Liver (tissue), 9 donors: ENCODE measurements around the gene MVP. TPM values are rescaled to one million over a fixed set of nuclear protein-coding genes. Genes with fewer than 3 reads are reported as not detected.

Experiments
- DNase-seq: peaks from one replicate; pipeline ENCODE4 v3.0.0-alpha.2; 2017; ENCODE audit warnings: low spot score
- H3K27ac ChIP-seq, 2 donors: one replicate each; pipeline ENCODE4 v1.7.0; 2013; ENCODE audit warnings: inconsistent platforms in 2 of 2, low read length in 2 of 2, control low read depth in 1 of 2, low read depth in 1 of 2, mild to moderate bottlenecking in 1 of 2
- H3K27me3 ChIP-seq, 4 donors: one replicate each; pipeline versions ENCODE4 v1.6.1 to v1.7.0; 2013; ENCODE audit warnings: low read length in 3 of 4, inconsistent platforms in 1 of 4, mild to moderate bottlenecking in 1 of 4, moderate library complexity in 1 of 4; ENCODE audit not compliant: control insufficient read depth in 4 of 4, insufficient read depth in 4 of 4
- H3K36me3 ChIP-seq, 4 donors: one replicate each; pipeline versions ENCODE4 v1.6.1 to v1.7.0; 2013; ENCODE audit warnings: low read length in 3 of 4, mild to moderate bottlenecking in 3 of 4, low read depth in 1 of 4, moderate library complexity in 1 of 4; ENCODE audit not compliant: control insufficient read depth in 4 of 4, insufficient read depth in 3 of 4
- H3K4me1 ChIP-seq, 4 donors: one replicate each; pipeline versions ENCODE4 v1.6.1 to v1.7.0; 2013; ENCODE audit warnings: low read length in 3 of 4, mild to moderate bottlenecking in 3 of 4, moderate library complexity in 1 of 4; ENCODE audit not compliant: control insufficient read depth in 4 of 4, insufficient read depth in 4 of 4
- H3K4me3 ChIP-seq, 3 donors: one replicate each; pipeline versions ENCODE4 v1.6.1 to v1.7.0; 2013; ENCODE audit warnings: low read length in 3 of 3, control low read depth in 1 of 3, low read depth in 1 of 3, mild to moderate bottlenecking in 1 of 3
- H3K9ac ChIP-seq, 2 donors: one replicate each; pipeline ENCODE4 v1.7.0; 2013; ENCODE audit warnings: low read length in 2 of 2, mild to moderate bottlenecking in 2 of 2, moderate library complexity in 2 of 2, control low read depth in 1 of 2, low read depth in 1 of 2
- H3K9me3 ChIP-seq, 4 donors: one replicate each; pipeline versions ENCODE4 v1.6.1 to v1.7.0; 2013; ENCODE audit warnings: low read length in 3 of 4; ENCODE audit not compliant: control insufficient read depth in 4 of 4
- EGR1 ChIP-seq, 2 donors: IDR thresholded peaks; 2 replicates each; pipeline ENCODE4 v1.6.1; 2016 to 2018; ENCODE audit warnings: antibody characterized with exemption in 2 of 2, low read depth in 2 of 2
- HNF4A ChIP-seq, 2 donors: conservative IDR thresholded peaks; 2 replicates each; pipeline ENCODE4 v1.6.1; 2016; ENCODE audit warnings: antibody characterized with exemption in 2 of 2, mild to moderate bottlenecking in 2 of 2
- HNF4G ChIP-seq: IDR thresholded peaks from 2 replicates; pipeline ENCODE4 v1.6.1; 2016; ENCODE audit warnings: antibody characterized with exemption
- NR2F2 ChIP-seq: IDR thresholded peaks from 2 replicates; pipeline ENCODE4 v1.6.1; 2016; ENCODE audit warnings: antibody characterized with exemption
- RXRA ChIP-seq, 2 donors: IDR thresholded peaks; 2 replicates each; pipeline ENCODE4 v1.6.1; 2017 to 2018; ENCODE audit warnings: antibody characterized with exemption in 2 of 2, mild to moderate bottlenecking in 1 of 2
- SP1 ChIP-seq: IDR thresholded peaks from 2 replicates; pipeline ENCODE4 v1.6.1; 2018; ENCODE audit warnings: antibody characterized with exemption, mild to moderate bottlenecking
- TAF1 ChIP-seq: conservative IDR thresholded peaks from 2 replicates; pipeline ENCODE4 v1.6.1; 2016; ENCODE audit warnings: antibody characterized with exemption, mild to moderate bottlenecking
- WGBS: extraction: QIAGEN DNeasy Blood & Tissue Kit; methylation state at CpG from one replicate; pipeline ENCODE4 v1.1.7; 2013; 5-methylcytosine and 5-hydroxymethylcytosine counted together
- polyA plus RNA-seq, 2 donors: library from polyadenylated mRNA; stranded (reverse) in 1 of 2; unstranded in 1 of 2; fragments of 200-250 nt in 1 of 2; fragments of >200 nt in 1 of 2; fragmentation: Nextera tagmentation in 1 of 2; extraction: Ambion mirVana in 1 of 2; gene quantifications; one replicate each; pipeline versions ENCODE4 v1.2.1 to v1.2.3, GENCODE V29; 2013 to 2015
- total RNA-seq, 2 donors: library from RNA; depleted of rRNA; stranded (reverse); fragments of >200 nt; gene quantifications; one replicate each; pipeline ENCODE4 v1.2.3, GENCODE V29; 2014
- TF ChIP-seq, protein P1 (sequence below): fragments of 150-350 bp; IDR thresholded peaks from 2 replicates; pipeline ENCODE4 v1.5.1; 2017; ENCODE audit warnings: improper control_type of control experiment, low read depth, low read length; ENCODE audit not compliant: missing input control
- TF ChIP-seq, protein P2 (sequence below): IDR thresholded peaks from 2 replicates; pipeline ENCODE4 v1.6.1; 2016; ENCODE audit warnings: antibody characterized with exemption
- TF ChIP-seq, protein P3 (sequence below): IDR thresholded peaks from 2 replicates; pipeline ENCODE4 v1.6.1; 2016; ENCODE audit warnings: antibody characterized with exemption, mild to moderate bottlenecking
- TF ChIP-seq, protein P4 (sequence below): IDR thresholded peaks from 2 replicates; pipeline ENCODE4 v1.6.1; 2016; ENCODE audit warnings: antibody characterized with exemption
- donor health status: healthy.
- donor health status: healthy.
- donor health status: healthy.
- donor health status: healthy.
- donor health status: healthy.

Gene MVP
- total and polyA plus RNA-seq, 4 donors = 30.7 to 78.4 (median 50.7) TPM

DNA sequence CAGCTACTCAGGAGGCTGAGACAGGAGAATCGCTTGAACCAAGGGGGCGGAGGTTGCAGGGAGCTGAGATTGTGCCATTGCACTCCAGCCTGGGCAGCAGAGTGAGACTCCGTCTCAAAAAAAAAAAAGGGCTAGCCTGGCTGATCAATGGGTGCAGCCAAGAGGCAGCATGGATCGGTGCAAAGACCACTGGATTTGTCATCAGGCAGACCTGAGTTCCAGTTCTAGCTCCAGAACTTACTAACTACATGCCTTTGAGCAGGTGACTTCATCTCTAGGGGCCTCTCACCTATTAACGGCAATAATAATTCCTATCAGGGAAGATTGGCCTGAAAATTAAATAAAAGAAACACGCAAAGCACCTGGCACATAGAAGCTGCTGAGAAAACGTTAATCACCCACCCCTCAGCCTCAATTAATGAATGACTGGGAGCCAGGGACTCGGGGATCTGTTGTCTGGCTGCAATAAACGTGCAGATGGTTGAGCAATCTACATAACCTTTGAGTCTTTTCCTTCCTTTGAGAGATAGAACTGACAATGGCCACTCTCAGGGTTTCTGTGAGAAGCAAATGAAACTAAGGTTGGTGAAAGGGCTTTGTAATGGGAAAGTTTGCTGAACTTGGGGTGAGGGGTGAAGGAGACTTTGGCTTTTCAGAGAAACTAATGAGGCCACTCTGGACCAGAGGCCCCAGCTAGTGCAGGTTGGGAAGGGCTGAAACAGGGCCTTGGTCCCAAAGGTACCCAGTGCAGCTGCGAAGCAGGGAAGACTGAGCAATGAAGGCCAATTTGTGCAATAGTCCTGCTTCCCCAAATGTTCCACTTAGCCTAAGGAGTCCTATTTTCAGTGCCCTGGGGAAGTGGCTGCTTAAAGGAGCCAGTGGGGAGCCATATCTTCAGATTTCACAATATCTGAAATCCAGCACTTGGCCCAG lies 71.5 kb downstream of the MVP start:
- DNase-seq = no peak
- Histone ChIP-seq H3K27ac (no peak overlapping the region), H3K9ac (no peak overlapping the region), H3K27me3 (no peaks in the 10 kb centered on the region), H3K36me3 (no peaks in the 10 kb centered on the region), H3K4me3 (no peak overlapping the region), H3K9me3 (no peaks in the 10 kb centered on the region), H3K4me1 (peaks cover 0 to 2% (median 0%) of the 10 kb centered on the region in 4 donors)
- 56% methylated on average over 10 of the region's 10 CpGs for WGBS
- TF ChIP-seq HNF4A (conservative IDR thresholded peaks at IDR 0.05) = peak in 1 of 2 donors; percentile 19
- TF ChIP-seq NR2F2 = peak; percentile 73
- TF ChIP-seq HNF4G = no peak

DNA sequence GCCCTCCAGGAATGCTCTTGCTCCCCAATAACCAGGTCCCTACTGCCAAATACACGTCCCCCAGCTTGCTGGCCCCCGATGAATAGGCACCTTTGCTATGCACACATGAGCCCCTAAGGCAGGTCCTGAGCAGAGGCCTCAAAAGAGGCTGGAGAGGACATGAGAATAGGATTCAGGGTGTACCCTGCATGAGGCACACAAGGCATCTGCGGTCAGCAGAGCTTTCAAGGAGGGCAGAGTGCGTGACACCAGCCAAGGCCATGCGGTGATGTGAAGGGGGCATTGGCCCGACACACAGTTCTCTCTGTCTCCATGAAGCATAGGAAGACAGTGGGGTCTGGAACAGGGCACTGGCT lies 72.2 kb downstream of the MVP start:
- Histone ChIP-seq H3K4me1 (peaks cover 0 to 2% (median 0%) of the 10 kb centered on the region in 4 donors), H3K9ac (no peak overlapping the region), H3K36me3 (no peaks in the 10 kb centered on the region), H3K4me3 (no peak overlapping the region), H3K9me3 (no peaks in the 10 kb centered on the region), H3K27me3 (no peaks in the 10 kb centered on the region), H3K27ac (no peak overlapping the region)
- TF ChIP-seq, protein P1, sequence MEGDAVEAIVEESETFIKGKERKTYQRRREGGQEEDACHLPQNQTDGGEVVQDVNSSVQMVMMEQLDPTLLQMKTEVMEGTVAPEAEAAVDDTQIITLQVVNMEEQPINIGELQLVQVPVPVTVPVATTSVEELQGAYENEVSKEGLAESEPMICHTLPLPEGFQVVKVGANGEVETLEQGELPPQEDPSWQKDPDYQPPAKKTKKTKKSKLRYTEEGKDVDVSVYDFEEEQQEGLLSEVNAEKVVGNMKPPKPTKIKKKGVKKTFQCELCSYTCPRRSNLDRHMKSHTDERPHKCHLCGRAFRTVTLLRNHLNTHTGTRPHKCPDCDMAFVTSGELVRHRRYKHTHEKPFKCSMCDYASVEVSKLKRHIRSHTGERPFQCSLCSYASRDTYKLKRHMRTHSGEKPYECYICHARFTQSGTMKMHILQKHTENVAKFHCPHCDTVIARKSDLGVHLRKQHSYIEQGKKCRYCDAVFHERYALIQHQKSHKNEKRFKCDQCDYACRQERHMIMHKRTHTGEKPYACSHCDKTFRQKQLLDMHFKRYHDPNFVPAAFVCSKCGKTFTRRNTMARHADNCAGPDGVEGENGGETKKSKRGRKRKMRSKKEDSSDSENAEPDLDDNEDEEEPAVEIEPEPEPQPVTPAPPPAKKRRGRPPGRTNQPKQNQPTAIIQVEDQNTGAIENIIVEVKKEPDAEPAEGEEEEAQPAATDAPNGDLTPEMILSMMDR = no peak
- TF ChIP-seq HNF4A (conservative IDR thresholded peaks at IDR 0.05) = no peak
- TF ChIP-seq EGR1 (IDR thresholded peaks at IDR 0.05; ENCODE audit: low read depth in 2 of 2) = no peak
- TF ChIP-seq, protein P2, sequence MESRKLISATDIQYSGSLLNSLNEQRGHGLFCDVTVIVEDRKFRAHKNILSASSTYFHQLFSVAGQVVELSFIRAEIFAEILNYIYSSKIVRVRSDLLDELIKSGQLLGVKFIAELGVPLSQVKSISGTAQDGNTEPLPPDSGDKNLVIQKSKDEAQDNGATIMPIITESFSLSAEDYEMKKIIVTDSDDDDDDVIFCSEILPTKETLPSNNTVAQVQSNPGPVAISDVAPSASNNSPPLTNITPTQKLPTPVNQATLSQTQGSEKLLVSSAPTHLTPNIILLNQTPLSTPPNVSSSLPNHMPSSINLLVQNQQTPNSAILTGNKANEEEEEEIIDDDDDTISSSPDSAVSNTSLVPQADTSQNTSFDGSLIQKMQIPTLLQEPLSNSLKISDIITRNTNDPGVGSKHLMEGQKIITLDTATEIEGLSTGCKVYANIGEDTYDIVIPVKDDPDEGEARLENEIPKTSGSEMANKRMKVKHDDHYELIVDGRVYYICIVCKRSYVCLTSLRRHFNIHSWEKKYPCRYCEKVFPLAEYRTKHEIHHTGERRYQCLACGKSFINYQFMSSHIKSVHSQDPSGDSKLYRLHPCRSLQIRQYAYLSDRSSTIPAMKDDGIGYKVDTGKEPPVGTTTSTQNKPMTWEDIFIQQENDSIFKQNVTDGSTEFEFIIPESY = no peak
- no peak for TF ChIP-seq SP1
- no peak for TF ChIP-seq TAF1
- no peak for TF ChIP-seq RXRA (IDR thresholded peaks at IDR 0.05)
- TF ChIP-seq, protein P3, sequence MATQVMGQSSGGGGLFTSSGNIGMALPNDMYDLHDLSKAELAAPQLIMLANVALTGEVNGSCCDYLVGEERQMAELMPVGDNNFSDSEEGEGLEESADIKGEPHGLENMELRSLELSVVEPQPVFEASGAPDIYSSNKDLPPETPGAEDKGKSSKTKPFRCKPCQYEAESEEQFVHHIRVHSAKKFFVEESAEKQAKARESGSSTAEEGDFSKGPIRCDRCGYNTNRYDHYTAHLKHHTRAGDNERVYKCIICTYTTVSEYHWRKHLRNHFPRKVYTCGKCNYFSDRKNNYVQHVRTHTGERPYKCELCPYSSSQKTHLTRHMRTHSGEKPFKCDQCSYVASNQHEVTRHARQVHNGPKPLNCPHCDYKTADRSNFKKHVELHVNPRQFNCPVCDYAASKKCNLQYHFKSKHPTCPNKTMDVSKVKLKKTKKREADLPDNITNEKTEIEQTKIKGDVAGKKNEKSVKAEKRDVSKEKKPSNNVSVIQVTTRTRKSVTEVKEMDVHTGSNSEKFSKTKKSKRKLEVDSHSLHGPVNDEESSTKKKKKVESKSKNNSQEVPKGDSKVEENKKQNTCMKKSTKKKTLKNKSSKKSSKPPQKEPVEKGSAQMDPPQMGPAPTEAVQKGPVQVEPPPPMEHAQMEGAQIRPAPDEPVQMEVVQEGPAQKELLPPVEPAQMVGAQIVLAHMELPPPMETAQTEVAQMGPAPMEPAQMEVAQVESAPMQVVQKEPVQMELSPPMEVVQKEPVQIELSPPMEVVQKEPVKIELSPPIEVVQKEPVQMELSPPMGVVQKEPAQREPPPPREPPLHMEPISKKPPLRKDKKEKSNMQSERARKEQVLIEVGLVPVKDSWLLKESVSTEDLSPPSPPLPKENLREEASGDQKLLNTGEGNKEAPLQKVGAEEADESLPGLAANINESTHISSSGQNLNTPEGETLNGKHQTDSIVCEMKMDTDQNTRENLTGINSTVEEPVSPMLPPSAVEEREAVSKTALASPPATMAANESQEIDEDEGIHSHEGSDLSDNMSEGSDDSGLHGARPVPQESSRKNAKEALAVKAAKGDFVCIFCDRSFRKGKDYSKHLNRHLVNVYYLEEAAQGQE = no peak
- TF ChIP-seq, protein P4, sequence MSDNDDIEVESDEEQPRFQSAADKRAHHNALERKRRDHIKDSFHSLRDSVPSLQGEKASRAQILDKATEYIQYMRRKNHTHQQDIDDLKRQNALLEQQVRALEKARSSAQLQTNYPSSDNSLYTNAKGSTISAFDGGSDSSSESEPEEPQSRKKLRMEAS = no peak
- DNase-seq = no peak
- 92% methylated on average over 6 of the region's 6 CpGs for WGBS
